ENCODE data around the gene MAP7. TPM values are rescaled to one million over a fixed set of nuclear protein-coding genes. Genes with fewer than 3 reads are reported as not detected.
"Not testable (repeated sequence)": the region's sequence is repeated elsewhere in the genome, so short reads cannot be mapped to it uniquely, and the experiment has no call there.

MAP7 gene
- total and polyA plus RNA-seq, 2 donors (not counting 3 experiments of a cell fraction or from before 2014, with no cell fraction given), result 0.07 to 0.42 TPM

- no peak for FAIRE-seq
- H3K4me2 ChIP-seq (ENCODE audit: insufficient read depth, low read length), result no peak overlapping the region
- H3K4me3 ChIP-seq (replicated peaks in 1 of 3; ENCODE audit: insufficient read depth in 1 of 3, low read depth in 1 of 3, low read length in 3 of 3), result no peak overlapping the region
- H3K27ac ChIP-seq (ENCODE audit: insufficient read depth, low read depth, low read length), result no peak overlapping the region
- H3K27me3 ChIP-seq (ENCODE audit: control insufficient read depth in 2 of 2, insufficient read depth in 2 of 2, low read length in 2 of 2), result peaks cover 7 to 11% of the 10 kb centered on the region in 2 experiments
- intact Hi-C loops (cut with micrococcal nuclease) (no loop called here), dilution Hi-C loops (cut with MboI; ENCODE audit: extremely low pct_ligation_motif_present, low sequenced_read_pairs) (no loop called here)
- H4K20me1 ChIP-seq (replicated peaks; ENCODE audit: control insufficient read depth, extremely low read depth, insufficient read depth, low read length), result no peaks in the 10 kb centered on the region
- DNase-seq (ENCODE audit: low read depth, low spot score), result no peak
- TF ChIP-seq EZH2 (IDR thresholded peaks at IDR 0.05; ENCODE audit: borderline replicate concordance, low read depth, low read length, severe bottlenecking), result no peak
- no peak for TF ChIP-seq POLR2A (IDR thresholded peaks at IDR 0.05; ENCODE audit: low read depth, low read length)
- no peak for TF ChIP-seq MAX (IDR thresholded peaks at IDR 0.05; ENCODE audit: insufficient read depth, insufficient read length)
- no peak for TF ChIP-seq MYC (IDR thresholded peaks at IDR 0.05; ENCODE audit: low read depth, low read length)
- TF ChIP-seq FOS (IDR thresholded peaks at IDR 0.05; ENCODE audit: borderline replicate concordance, insufficient read depth, low read length), result no peak
- no peak for TF ChIP-seq POLR2AphosphoS5 (IDR thresholded peaks at IDR 0.05; ENCODE audit: insufficient read depth, low read depth, low read length)
- TF ChIP-seq CTCF (IDR thresholded peaks at IDR 0.05; ENCODE audit: extremely low read depth in 1 of 2, insufficient read depth in 1 of 2, low read depth in 1 of 2, low read length in 2 of 2), result no peak
- no peak for TF ChIP-seq GATA2 (IDR thresholded peaks at IDR 0.05; ENCODE audit: insufficient read depth, insufficient read length, low read depth, low read length)
- no peak for TF ChIP-seq JUN (IDR thresholded peaks at IDR 0.05; ENCODE audit: borderline replicate concordance, insufficient read depth, insufficient read length, low read depth)
- H3K9me3 ChIP-seq (replicated peaks; ENCODE audit: control insufficient read depth, insufficient read depth, low read length), result no peaks in the 10 kb centered on the region
- ChIA-PET POLR2A (interaction anchor here (1.7 kb wide), 1 partner anchor 20 kb away, joined by 3 read pairs; the partner anchor contains the start of gene BCLAF1), CTCF (no interaction called here)
- no peaks in the 10 kb centered on the region for H3K36me3 ChIP-seq (ENCODE audit: control insufficient read depth in 2 of 2, extremely low read depth in 1 of 2, insufficient read depth in 2 of 2, low read length in 2 of 2)
- no peaks in the 10 kb centered on the region for H3K9me1 ChIP-seq (replicated peaks; ENCODE audit: control insufficient read depth, extremely low read depth, insufficient read depth, low read length)
- no peak overlapping the region for H2AFZ ChIP-seq (ENCODE audit: low read depth, low read length)
- H3K9ac ChIP-seq (replicated peaks; ENCODE audit: extremely low read depth, insufficient read depth, low read length), result no peak overlapping the region
- H3K79me2 ChIP-seq (ENCODE audit: control insufficient read depth, insufficient read depth, low read length), result no peaks in the 10 kb centered on the region
- no TSS peak for BruUV-seq (replicated peaks)
- H3K4me1 ChIP-seq (ENCODE audit: control insufficient read depth, extremely low read depth, insufficient read depth, low read length), result no peaks in the 10 kb centered on the region
These were observed 241.1 kb downstream of the MAP7 start for GRCh38 chr6:136309171-136309570.

GRCh38 chr6:136308469-136308868 is 241.8 kb downstream of the MAP7 start:
- POLR2A ChIA-PET, result interaction anchor here (1.7 kb wide), 1 partner anchor 19 kb away, joined by 3 read pairs; the partner anchor contains the start of gene BCLAF1
- H3K36me3 ChIP-seq (ENCODE audit: control insufficient read depth in 2 of 2, extremely low read depth in 1 of 2, insufficient read depth in 2 of 2, low read length in 2 of 2); H3K27ac ChIP-seq (ENCODE audit: insufficient read depth, low read depth, low read length); intact Hi-C loops (cut with micrococcal nuclease); CTCF ChIA-PET; H3K4me3 ChIP-seq (replicated peaks in 1 of 3; ENCODE audit: insufficient read depth in 1 of 3, low read depth in 1 of 3, low read length in 3 of 3); H3K4me1 ChIP-seq (ENCODE audit: control insufficient read depth, extremely low read depth, insufficient read depth, low read length); H3K9ac ChIP-seq (replicated peaks; ENCODE audit: extremely low read depth, insufficient read depth, low read length); H3K9me1 ChIP-seq (replicated peaks; ENCODE audit: control insufficient read depth, extremely low read depth, insufficient read depth, low read length); BruUV-seq (replicated peaks); FAIRE-seq; H3K79me2 ChIP-seq (ENCODE audit: control insufficient read depth, insufficient read depth, low read length); H3K4me2 ChIP-seq (ENCODE audit: insufficient read depth, low read length); H4K20me1 ChIP-seq (replicated peaks; ENCODE audit: control insufficient read depth, extremely low read depth, insufficient read depth, low read length); DNase-seq (ENCODE audit: low read depth, low spot score); dilution Hi-C loops (cut with MboI; ENCODE audit: extremely low pct_ligation_motif_present, low sequenced_read_pairs); H2AFZ ChIP-seq (ENCODE audit: low read depth, low read length); H3K9me3 ChIP-seq (replicated peaks; ENCODE audit: control insufficient read depth, insufficient read depth, low read length): not testable (repeated sequence)
- peaks cover 6 to 11% of the 10 kb centered on the region in 2 experiments for H3K27me3 ChIP-seq (ENCODE audit: control insufficient read depth in 2 of 2, insufficient read depth in 2 of 2, low read length in 2 of 2)
